Occipital lobe (tissue), 2 donors: ENCODE data around the gene SBSN. TPM values are rescaled to one million over a fixed set of nuclear protein-coding genes. Genes with fewer than 3 reads are reported as not detected.
"Not testable (repeated sequence)": the region's sequence is repeated elsewhere in the genome, so short reads cannot be mapped to it uniquely, and the experiment has no call there.

Source experiments
- DNase-seq: peaks from one replicate; lab custom pipeline; 2025; lab: John Stamatoyannopoulos, UW
- total RNA-seq: library from RNA; depleted of rRNA; stranded (reverse); fragments of >200 nt; gene quantifications from one replicate; pipeline ENCODE4 v1.2.3, GENCODE V29; 2014

Gene SBSN
- total RNA-seq, 1 donor from 2014 or later: not detected

GRCh38 chr19:35476149-35476548 lies 52.0 kb downstream of the SBSN start:
- no peak for DNase-seq

GRCh38 chr19:35474594-35474993 lies 53.5 kb downstream of the SBSN start:
- DNase-seq: not testable (repeated sequence)

- no peak for DNase-seq
These were observed 54.0 kb downstream of the SBSN start for GRCh38 chr19:35474104-35474503.

Other genes starting within 250 kb of the SBSN start
- gene HAMP, start 245.8 kb downstream of the SBSN start, total RNA-seq: not detected
- gene MAG, start 236.2 kb downstream of the SBSN start, total RNA-seq: 0.47 TPM
- gene CD22, start 199.1 kb downstream of the SBSN start, total RNA-seq: not detected
- not detected for gene FFAR1, start 180.4 kb downstream of the SBSN start, total RNA-seq
- gene FFAR3, start 169.9 kb downstream of the SBSN start, total RNA-seq: not detected
- not detected for gene GPR42, start 157.2 kb downstream of the SBSN start, total RNA-seq
- 0.16 TPM for gene FFAR2, start 80.1 kb downstream of the SBSN start, total RNA-seq
- not detected for gene KRTDAP, start 37.8 kb downstream of the SBSN start, total RNA-seq
- gene DMKN, start 14.7 kb downstream of the SBSN start, total RNA-seq: 0.94 TPM
- not detected for gene GAPDHS, start 5.1 kb upstream of the SBSN start, total RNA-seq
- 37.4 TPM for gene TMEM147, start 17.3 kb upstream of the SBSN start, total RNA-seq
- gene ATP4A, start 35.3 kb upstream of the SBSN start, total RNA-seq: not detected
- not detected for gene PMIS2, start 57.9 kb upstream of the SBSN start, total RNA-seq
- 6.4 TPM for gene HAUS5, start 84.4 kb upstream of the SBSN start, total RNA-seq
- gene RBM42, start 100.7 kb upstream of the SBSN start, total RNA-seq: 16.7 TPM
- 1.1 TPM for gene ETV2, start 113.4 kb upstream of the SBSN start, total RNA-seq
- 119 TPM for gene COX6B1, start 120.0 kb upstream of the SBSN start, total RNA-seq
- not detected for gene UPK1A, start 138.2 kb upstream of the SBSN start, total RNA-seq
- gene ZBTB32, start 176.2 kb upstream of the SBSN start, total RNA-seq: not detected
- gene KMT2B, start 189.7 kb upstream of the SBSN start, total RNA-seq: 3.0 TPM
- 0.47 TPM for gene IGFLR1, start 214.1 kb upstream of the SBSN start, total RNA-seq
- gene U2AF1L4, start 217.1 kb upstream of the SBSN start, total RNA-seq: 8.7 TPM
- gene PSENEN, start 217.3 kb upstream of the SBSN start, total RNA-seq: 7.2 TPM
- 8.3 TPM for gene LIN37, start 220.3 kb upstream of the SBSN start, total RNA-seq
- 0.31 TPM for gene HSPB6, start 228.7 kb upstream of the SBSN start, total RNA-seq
- gene PROSER3, start 229.9 kb upstream of the SBSN start, total RNA-seq: 1.9 TPM
- 85.5 TPM for gene ARHGAP33, start 247.3 kb upstream of the SBSN start, total RNA-seq